ENCODE results near the gene PIERCE2. TPM values are rescaled to one million over a fixed set of nuclear protein-coding genes. Genes with fewer than 3 reads are reported as not detected.
A peak's percentile ranks its signal among the peaks of the same experiment; 100 is the strongest.
"Not testable (repeated sequence)": the region's sequence is repeated elsewhere in the genome, so short reads cannot be mapped to it uniquely, and the experiment has no call there.

The PIERCE2 gene
- polyA plus RNA-seq, 1 donor: 1.7 TPM

- DNase-seq: peak; percentile 33
These were observed 26.9 kb downstream of the PIERCE2 start for GRCh38 chr15:55434989-55435825.

- DNase-seq: not testable (repeated sequence)
These were observed 34.8 kb downstream of the PIERCE2 start for GRCh38 chr15:55443141-55443540.

DNA sequence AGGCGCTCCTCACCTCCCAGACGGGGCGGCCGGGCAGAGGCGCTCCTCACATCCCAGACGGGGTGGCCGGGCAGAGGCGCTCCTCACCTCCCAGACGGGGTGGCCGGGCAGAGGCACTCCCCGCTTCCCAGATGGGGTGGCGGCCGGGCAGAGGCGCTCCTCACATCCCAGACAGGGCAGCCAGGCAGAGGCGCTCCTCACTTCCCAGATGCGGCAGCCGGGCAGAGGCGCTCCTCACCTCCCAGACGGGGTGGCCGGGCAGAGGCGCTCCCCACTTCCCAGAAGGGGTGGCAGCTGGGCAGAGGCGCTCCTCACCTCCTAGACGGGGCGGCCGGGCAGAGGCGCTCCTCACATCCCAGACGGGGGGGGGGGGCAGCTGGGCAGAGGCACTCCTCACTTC, 37.6 kb downstream of the PIERCE2 start:
- not testable (repeated sequence) for DNase-seq

- not testable (repeated sequence) for DNase-seq
These were observed 38.2 kb downstream of the PIERCE2 start for GRCh38 chr15:55446379-55447029.

DNA sequence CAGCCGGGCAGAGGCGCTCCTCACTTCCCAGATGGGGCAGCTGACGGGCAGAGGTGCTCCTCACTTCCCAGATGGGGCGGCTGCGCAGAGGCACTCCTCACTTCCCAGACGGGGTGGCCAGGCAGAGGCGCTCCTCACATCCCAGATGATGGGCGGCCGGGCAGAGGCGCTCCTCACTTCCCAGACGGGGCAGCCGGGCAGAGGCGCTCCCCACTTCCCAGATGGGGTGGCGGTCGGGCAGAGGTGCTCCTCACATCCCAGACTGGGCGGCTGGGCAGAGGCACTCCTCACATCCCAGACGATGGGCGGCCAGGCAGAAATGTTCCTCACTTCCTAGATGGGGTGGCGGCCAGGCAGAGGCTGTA, 38.7 kb downstream of the PIERCE2 start:
- not testable (repeated sequence) for DNase-seq

DNA sequence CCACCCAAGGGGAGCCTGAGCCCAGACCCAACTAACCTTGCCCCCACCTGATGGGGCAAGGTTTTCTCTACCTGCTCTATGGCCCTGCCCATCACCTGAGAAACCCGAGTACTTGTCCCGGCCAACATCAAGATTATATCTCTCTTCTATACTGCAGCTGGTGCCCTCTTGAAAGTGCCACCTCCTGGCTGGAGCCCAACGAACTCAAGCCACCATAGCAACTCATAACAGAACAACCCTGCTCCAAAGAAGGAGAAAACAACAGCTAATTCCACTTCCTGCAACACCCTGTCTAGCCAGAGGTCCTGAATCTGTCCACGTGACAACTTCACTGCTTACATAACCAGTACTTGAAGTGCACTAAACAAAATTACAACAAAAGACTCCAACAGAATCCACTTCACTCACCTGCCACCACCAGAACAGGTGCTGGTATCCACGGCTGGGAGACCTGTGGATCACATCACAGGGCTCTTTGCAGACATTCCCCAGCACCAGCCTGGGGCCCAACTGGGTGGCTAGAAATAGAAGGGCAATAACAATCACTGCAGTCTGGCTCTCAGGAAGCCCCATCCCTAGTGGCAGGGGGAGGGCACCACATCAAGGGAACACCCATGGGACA, 49.2 kb downstream of the PIERCE2 start:
- no peak for DNase-seq

- no peak for DNase-seq
These were observed 53.2 kb downstream of the PIERCE2 start for GRCh38 chr15:55461447-55461846.

- DNase-seq: no peak
These were observed 60.0 kb downstream of the PIERCE2 start for GRCh38 chr15:55468321-55468720.

Other genes starting within 250 kb of the PIERCE2 start
- gene RSL24D1, start 211.6 kb upstream of the PIERCE2 start, polyA plus RNA-seq (ENCODE audit: insufficient read length): 77.1 TPM
- 5.9 TPM for gene RAB27A, start 118.7 kb upstream of the PIERCE2 start, polyA plus RNA-seq (ENCODE audit: insufficient read length)
- 14.4 TPM for gene PIGBOS1, start 89.4 kb upstream of the PIERCE2 start, polyA plus RNA-seq (ENCODE audit: insufficient read length)
- 8.9 TPM for gene PIGB, start 89.3 kb upstream of the PIERCE2 start, polyA plus RNA-seq (ENCODE audit: insufficient read length)
- 25.4 TPM for gene CCPG1, start 136 bp upstream of the PIERCE2 start, polyA plus RNA-seq (ENCODE audit: insufficient read length)
- gene DNAAF4, start 99.7 kb downstream of the PIERCE2 start, polyA plus RNA-seq (ENCODE audit: insufficient read length): 1.4 TPM
- gene PYGO1, start 179.8 kb downstream of the PIERCE2 start, polyA plus RNA-seq (ENCODE audit: insufficient read length): 8.0 TPM